GM19395 (cell line): ENCODE data around the gene TBC1D20.
"Not testable (repeated sequence)": the region's sequence is repeated elsewhere in the genome, so short reads cannot be mapped to it uniquely, and the experiment has no call there.

Experiments used
- ATAC-seq: cut with Tn5 transposase; IDR thresholded peaks from one replicate; pipeline ENCODE4 v1.9.1; 2021; ENCODE audit warnings: mild to moderate bottlenecking, moderate library complexity; ENCODE audit not compliant: unreplicated experiment

The TBC1D20 gene

GRCh38 chr20:476561-477249 lies 14.4 kb upstream of the TBC1D20 start:
- not testable (repeated sequence) for ATAC-seq

GRCh38 chr20:475463-476357 lies 13.4 kb upstream of the TBC1D20 start:
- no peak for ATAC-seq

GRCh38 chr20:474581-474980 lies 12.2 kb upstream of the TBC1D20 start:
- ATAC-seq = no peak

- no peak for ATAC-seq
Measured at GRCh38 chr20:472889-473292, 10.6 kb upstream of the TBC1D20 start.

GRCh38 chr20:472137-472846 lies 10.0 kb upstream of the TBC1D20 start:
- no peak for ATAC-seq

- ATAC-seq = no peak
Measured at GRCh38 chr20:469746-470490, 7.6 kb upstream of the TBC1D20 start.

- no peak for ATAC-seq
Measured at GRCh38 chr20:467755-468154, 5.4 kb upstream of the TBC1D20 start.

- ATAC-seq = peak; percentile 47
Measured at GRCh38 chr20:461254-462198, 807 bp downstream of the TBC1D20 start.

GRCh38 chr20:460707-461106 lies 1.6 kb downstream of the TBC1D20 start:
- ATAC-seq = no peak

GRCh38 chr20:460180-460579 lies 2.2 kb downstream of the TBC1D20 start:
- ATAC-seq = no peak

- no peak for ATAC-seq
Measured at GRCh38 chr20:458776-459175, 3.6 kb downstream of the TBC1D20 start.

GRCh38 chr20:454951-455350 lies 7.4 kb downstream of the TBC1D20 start:
- no peak for ATAC-seq

GRCh38 chr20:452021-452420 lies 10.3 kb downstream of the TBC1D20 start:
- ATAC-seq = not testable (repeated sequence)

- ATAC-seq = no peak
Measured at GRCh38 chr20:445514-446336, 16.6 kb downstream of the TBC1D20 start.

GRCh38 chr20:444862-445426 lies 17.4 kb downstream of the TBC1D20 start:
- ATAC-seq = no peak

- ATAC-seq = no peak
Measured at GRCh38 chr20:444117-444516, 18.2 kb downstream of the TBC1D20 start.

- ATAC-seq = no peak
Measured at GRCh38 chr20:443223-443775, 19.0 kb downstream of the TBC1D20 start.

- ATAC-seq = no peak
Measured at GRCh38 chr20:440636-441035, 21.7 kb downstream of the TBC1D20 start.
